ENCODE results near the gene NSMCE1. TPM values are rescaled to one million over a fixed set of nuclear protein-coding genes. Genes with fewer than 3 reads are reported as not detected.

The NSMCE1 gene
- total RNA-seq, 1 donor from 2014 or later: 53.0 TPM

DNA sequence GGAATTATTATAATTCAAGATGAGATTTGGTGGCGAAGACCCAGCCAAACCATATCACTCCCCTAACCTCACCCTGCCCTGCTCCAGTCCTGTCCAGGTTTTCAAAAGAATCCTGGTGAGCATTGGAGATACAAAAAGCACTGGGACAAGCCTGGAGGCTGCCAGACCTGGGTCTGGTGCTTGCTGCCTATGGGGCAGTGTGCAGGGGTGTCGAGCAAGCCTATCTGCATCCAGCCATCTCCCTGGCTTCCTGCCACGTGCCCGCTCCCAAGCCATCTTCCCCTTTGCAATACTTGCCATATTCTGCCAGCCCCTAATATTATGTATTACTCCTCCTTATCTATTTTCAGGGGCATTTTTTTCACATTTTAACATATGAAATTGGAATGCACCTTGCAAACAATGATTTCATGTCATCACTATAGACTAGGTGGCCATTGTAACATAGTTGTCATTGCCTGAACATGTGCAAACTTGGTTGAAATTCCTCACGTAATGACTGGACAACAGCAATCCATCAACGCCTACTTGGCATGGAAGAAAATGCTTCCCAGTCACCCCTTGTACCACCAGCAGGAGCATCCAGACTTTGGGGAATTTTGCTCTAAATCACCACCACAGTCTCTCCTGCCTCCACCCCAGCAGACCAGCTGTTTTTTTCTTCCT is 73.4 kb downstream of the NSMCE1 start:
- Histone ChIP-seq H3K4me3 (no peak overlapping the region), H3K27ac (no peak overlapping the region), H3K9me3 (no peaks in the 10 kb centered on the region), H3K4me1 (peaks cover 4% of the 10 kb centered on the region), H3K27me3 (ENCODE audit: low read depth) (no peaks in the 10 kb centered on the region), H3K36me3 (no peaks in the 10 kb centered on the region)
- DNase-seq (peak; percentile 35), ATAC-seq (no peak)
- TF ChIP-seq, protein P1, sequence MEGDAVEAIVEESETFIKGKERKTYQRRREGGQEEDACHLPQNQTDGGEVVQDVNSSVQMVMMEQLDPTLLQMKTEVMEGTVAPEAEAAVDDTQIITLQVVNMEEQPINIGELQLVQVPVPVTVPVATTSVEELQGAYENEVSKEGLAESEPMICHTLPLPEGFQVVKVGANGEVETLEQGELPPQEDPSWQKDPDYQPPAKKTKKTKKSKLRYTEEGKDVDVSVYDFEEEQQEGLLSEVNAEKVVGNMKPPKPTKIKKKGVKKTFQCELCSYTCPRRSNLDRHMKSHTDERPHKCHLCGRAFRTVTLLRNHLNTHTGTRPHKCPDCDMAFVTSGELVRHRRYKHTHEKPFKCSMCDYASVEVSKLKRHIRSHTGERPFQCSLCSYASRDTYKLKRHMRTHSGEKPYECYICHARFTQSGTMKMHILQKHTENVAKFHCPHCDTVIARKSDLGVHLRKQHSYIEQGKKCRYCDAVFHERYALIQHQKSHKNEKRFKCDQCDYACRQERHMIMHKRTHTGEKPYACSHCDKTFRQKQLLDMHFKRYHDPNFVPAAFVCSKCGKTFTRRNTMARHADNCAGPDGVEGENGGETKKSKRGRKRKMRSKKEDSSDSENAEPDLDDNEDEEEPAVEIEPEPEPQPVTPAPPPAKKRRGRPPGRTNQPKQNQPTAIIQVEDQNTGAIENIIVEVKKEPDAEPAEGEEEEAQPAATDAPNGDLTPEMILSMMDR (IDR thresholded peaks at IDR 0.05): no peak
- intact Hi-C loops (cut with DNase I): no loop called here

DNA sequence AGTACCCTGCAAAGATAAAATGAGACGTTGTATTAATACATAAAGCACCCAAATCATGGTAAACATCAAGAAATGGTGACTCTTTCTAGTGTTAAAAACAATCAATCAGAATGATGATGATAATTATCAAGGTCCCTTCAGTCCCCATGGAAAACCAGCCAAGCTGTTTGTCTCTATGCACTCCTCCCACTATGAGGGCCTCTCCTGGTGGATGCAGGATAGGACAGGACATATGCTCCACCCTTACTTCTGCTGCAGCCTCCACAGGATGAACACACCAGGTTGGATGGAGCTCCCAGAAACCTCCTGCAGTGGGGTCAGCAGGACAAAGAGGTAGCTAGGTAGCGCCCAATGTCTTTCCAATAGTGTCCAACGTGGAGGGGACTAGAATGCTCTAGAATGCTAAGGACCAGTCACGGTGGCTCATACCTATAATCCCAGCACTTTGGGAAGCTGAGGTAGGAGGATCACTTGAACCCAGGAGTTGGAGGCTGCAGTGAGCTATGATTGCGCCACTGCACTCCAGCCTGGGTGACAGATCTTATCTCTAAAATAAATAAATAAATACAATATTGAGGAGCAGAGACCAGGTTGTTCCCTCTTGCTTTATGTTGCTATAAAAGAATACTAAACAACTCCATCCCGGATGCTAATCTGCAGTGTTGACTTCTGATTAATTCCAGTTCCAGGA is 75.1 kb downstream of the NSMCE1 start:
- ATAC-seq: no peak

DNA sequence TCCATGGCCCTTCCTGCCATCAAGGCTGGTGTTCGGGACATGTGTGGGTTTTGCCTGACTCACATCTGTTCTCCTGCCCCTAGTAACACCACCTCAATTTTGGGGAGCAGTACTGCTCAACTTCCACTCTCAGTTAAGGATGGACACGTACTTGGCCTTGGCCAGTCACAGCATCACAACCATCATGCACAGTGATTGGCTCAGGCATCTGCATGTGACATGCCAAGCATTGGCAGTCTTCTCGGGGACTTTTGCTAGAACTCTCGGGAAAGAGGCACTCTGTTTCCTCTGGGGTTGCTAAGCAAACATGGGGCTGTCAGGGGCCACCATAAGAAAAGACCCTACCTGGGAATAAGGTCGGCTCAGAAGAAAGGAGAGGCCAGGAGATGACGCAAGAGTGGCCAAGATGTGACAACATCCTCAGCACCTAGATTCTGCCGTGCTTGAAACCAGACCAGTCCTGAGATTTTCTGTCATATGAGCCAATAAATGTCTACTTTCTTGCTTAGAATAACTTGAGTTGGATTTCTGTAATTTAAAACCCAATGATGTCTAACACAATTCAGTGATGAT is 77.1 kb downstream of the NSMCE1 start:
- no peaks in the 10 kb centered on the region for H3K9me3 ChIP-seq
- H3K27me3 ChIP-seq (ENCODE audit: low read depth): peaks cover 7% of the 10 kb centered on the region
- peak; percentile 5 for DNase-seq
- H3K36me3 ChIP-seq: no peaks in the 10 kb centered on the region
- no peak overlapping the region for H3K27ac ChIP-seq
- no peak for ATAC-seq
- intact Hi-C loops (cut with DNase I): no loop called here
- no peaks in the 10 kb centered on the region for H3K4me1 ChIP-seq
- TF ChIP-seq, protein P1 (IDR thresholded peaks at IDR 0.05): no peak
- H3K4me3 ChIP-seq: no peak overlapping the region

More for the DNA sequence above, 75.1 kb downstream of the NSMCE1 start:
- Histone ChIP-seq H3K4me3 (no peak overlapping the region), H3K36me3 (no peaks in the 10 kb centered on the region), H3K4me1 (no peaks in the 10 kb centered on the region), H3K27ac (no peak overlapping the region), H3K27me3 (ENCODE audit: low read depth) (peaks cover 7% of the 10 kb centered on the region), H3K9me3 (no peaks in the 10 kb centered on the region)
- TF ChIP-seq, protein P1 (IDR thresholded peaks at IDR 0.05): no peak
- DNase-seq: no peak
- intact Hi-C loops (cut with DNase I): no loop called here

DNA sequence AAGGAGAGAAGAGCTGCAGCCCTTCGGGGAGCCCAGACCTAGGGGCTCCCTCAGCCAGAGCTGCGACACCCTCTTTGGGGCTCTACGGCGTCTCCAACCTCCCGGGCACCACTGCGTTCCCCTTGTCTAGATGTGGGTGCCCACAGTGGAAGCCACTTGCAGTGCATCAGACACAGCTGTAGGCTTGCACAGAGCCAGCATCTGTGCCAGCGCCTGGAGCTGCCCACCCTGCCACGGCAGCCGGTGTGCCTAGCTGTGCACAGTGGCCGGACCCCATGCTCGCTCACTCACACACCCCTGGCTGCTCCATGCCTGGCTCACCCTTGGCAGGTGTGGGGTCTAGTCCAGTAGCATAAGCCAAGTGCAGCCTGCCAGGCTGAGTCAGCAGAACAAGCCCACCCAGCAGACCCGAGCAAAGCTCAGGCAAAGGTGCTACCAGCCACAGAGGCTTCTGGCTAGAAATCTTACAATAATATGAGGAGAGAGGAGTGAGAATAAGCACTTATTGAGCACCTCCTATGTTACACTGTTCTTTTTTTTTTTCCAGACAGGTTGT is 78.2 kb downstream of the NSMCE1 start:
- peak; percentile 20 for DNase-seq
- intact Hi-C loops (cut with DNase I): no loop called here
- Histone ChIP-seq H3K9me3 (no peaks in the 10 kb centered on the region), H3K4me1 (no peaks in the 10 kb centered on the region), H3K27ac (no peak overlapping the region), H3K36me3 (no peaks in the 10 kb centered on the region), H3K27me3 (ENCODE audit: low read depth) (peaks cover 7% of the 10 kb centered on the region), H3K4me3 (no peak overlapping the region)
- TF ChIP-seq, protein P1 (IDR thresholded peaks at IDR 0.05): no peak
- ATAC-seq: peak in 1 of 2 donors; percentile 17

DNA sequence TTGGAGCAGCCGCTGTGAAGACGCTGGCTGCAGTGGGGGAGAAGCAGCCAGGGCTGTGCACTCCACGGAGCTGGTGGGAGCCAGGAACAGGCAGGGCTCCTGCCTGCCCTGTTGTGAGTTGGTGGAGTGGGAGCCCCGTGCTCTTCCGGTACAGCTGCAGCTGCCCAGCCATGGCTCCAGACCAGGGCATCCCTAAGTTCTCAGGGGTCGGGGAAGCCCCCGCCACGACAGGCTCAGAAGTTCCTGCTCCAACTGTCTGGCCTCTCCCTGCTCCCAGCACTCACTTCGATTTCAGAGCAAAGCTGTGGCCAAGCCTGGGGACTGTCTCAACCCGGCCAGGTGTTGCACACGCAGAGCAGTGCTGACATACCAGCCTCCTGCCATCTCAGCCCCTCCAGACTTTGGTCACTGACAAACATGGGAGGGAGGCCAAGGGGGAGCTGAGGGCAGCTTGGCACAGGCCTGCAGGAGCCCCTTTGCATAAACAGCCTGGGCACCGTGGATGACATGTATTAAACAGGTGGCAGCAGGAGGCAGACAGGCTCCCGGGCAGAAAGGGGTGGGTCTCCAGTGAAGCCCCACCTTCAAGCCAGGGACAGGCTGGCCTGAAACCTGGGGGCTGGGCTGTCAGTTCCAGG is 79.1 kb downstream of the NSMCE1 start:
- H3K4me3 ChIP-seq: no peak overlapping the region
- H3K27me3 ChIP-seq (ENCODE audit: low read depth): peaks cover 7% of the 10 kb centered on the region
- H3K36me3 ChIP-seq: no peaks in the 10 kb centered on the region
- H3K4me1 ChIP-seq: no peaks in the 10 kb centered on the region
- TF ChIP-seq, protein P1 (IDR thresholded peaks at IDR 0.05): no peak
- ATAC-seq (peak; percentile 9), DNase-seq (peak; percentile 29)
- intact Hi-C loops (cut with DNase I): no loop called here
- H3K27ac ChIP-seq: no peak overlapping the region
- no peaks in the 10 kb centered on the region for H3K9me3 ChIP-seq
